Ovary (tissue), 3 donors: ENCODE results near the gene DNAH8.

Source experiments
- CTCF ChIP-seq, 3 donors: fragments of 450-650 bp in 2 of 3; fragments of 200-600 bp in 1 of 3; IDR thresholded peaks; one replicate each; pipeline versions ENCODE4 v1.5.1 to v1.8.0; 2016 to 2022; ENCODE audit warnings: antibody characterized with exemption in 3 of 3, mild to moderate bottlenecking in 1 of 3
- EP300 ChIP-seq: sonication (generic); formaldehyde crosslinking; IDR thresholded peaks from one replicate; pipeline ENCODE4 v1.6.1; 2017; ENCODE audit warnings: antibody characterized with exemption
- POLR2A ChIP-seq: fragments of 450-650 bp; IDR thresholded peaks from one replicate; pipeline ENCODE4 v1.6.1; 2017; ENCODE audit warnings: antibody characterized with exemption, mild to moderate bottlenecking, moderate library complexity
- donor health status: DM: no; HTN: no; CAD: no.

- no peak for TF ChIP-seq CTCF (IDR thresholded peaks at IDR 0.05)
- no peak for TF ChIP-seq POLR2A
- TF ChIP-seq EP300, result no peak
These were observed 131.7 kb downstream of the DNAH8 start for GRCh38 chr6:38846844-38847243.
